Panc1 (cell line): ENCODE data around the gene NELL2.

Experiments used
- CTCF ChIP-seq: fragments of 450-650 bp; IDR thresholded peaks from 2 replicates; pipeline ENCODE4 v1.5.1; 2017; ENCODE audit warnings: mild to moderate bottlenecking
- POLR2AphosphoS5 ChIP-seq: IDR thresholded peaks from 2 replicates; pipeline ENCODE4 v1.6.1; 2012; ENCODE audit warnings: mild to moderate bottlenecking, low read depth, low read length, moderate library complexity
- SIN3A ChIP-seq: IDR thresholded peaks from 2 replicates; pipeline ENCODE4 v1.6.1; 2012; ENCODE audit warnings: low read depth, mild to moderate bottlenecking, low read length, moderate library complexity, borderline replicate concordance; ENCODE audit not compliant: insufficient read depth
- TCF7L2 ChIP-seq: IDR thresholded peaks from 2 replicates; pipeline ENCODE4 v1.6.1; 2011; ENCODE audit warnings: mild to moderate bottlenecking, low read depth, low read length, inconsistent platforms
- TF ChIP-seq, protein P1 (sequence below), 2 experiments: IDR thresholded peaks; 2 replicates each; pipeline ENCODE4 v1.6.1; 2011 to 2012; ENCODE audit warnings: low read depth in 2 of 2, control low read depth in 1 of 2, low read length in 1 of 2, mild to moderate bottlenecking in 1 of 2, moderate library complexity in 1 of 2; ENCODE audit not compliant: insufficient read depth in 1 of 2

DNA sequence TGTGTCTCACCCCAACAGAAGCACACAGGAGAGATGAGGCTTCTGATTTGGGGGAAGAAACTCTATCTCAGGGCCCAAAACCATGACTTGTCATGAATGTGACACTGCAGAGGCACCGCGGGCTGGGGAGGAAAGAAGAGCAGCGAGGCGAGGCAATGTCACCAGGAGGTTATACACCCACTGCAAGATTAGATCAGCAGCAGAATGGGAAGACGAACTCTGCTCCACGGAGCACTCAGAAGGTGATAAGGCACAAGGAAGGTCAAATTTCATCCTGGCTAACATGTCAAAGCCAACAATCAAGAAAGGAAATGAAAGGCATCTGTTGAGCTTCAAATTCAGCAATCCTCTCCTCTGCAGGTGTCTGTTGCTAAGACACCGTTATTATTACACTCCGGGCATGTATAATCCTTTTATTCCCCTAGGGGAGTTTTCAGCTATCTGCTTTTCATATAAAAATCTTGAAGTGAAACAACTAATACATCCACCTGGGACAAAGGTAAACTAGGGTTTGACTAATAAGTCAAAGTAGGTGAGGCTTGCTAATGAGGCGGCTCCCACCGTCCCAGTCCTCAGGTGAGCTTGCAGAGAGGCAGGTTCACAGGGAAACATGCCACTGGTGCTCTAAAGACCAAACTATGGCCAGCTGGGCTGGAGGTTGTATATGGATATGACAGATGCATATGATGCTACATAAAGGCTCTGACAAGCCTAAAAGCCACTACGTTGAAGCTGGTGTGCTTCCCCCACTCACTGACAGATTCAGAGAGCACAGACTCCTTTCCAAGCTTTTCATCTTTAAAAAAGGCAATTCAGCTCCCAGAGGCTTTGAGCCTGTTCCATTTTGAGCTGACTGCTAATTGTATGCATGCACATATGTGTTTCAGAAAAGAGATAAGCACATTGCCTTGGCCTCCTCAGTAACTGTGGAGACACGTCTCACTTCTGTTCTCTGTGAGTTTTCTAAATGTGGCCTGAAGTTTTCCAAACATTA, 221.2 kb downstream of the NELL2 start:
- no peak for TF ChIP-seq POLR2AphosphoS5
- no peak for TF ChIP-seq CTCF
- TF ChIP-seq, protein P1, sequence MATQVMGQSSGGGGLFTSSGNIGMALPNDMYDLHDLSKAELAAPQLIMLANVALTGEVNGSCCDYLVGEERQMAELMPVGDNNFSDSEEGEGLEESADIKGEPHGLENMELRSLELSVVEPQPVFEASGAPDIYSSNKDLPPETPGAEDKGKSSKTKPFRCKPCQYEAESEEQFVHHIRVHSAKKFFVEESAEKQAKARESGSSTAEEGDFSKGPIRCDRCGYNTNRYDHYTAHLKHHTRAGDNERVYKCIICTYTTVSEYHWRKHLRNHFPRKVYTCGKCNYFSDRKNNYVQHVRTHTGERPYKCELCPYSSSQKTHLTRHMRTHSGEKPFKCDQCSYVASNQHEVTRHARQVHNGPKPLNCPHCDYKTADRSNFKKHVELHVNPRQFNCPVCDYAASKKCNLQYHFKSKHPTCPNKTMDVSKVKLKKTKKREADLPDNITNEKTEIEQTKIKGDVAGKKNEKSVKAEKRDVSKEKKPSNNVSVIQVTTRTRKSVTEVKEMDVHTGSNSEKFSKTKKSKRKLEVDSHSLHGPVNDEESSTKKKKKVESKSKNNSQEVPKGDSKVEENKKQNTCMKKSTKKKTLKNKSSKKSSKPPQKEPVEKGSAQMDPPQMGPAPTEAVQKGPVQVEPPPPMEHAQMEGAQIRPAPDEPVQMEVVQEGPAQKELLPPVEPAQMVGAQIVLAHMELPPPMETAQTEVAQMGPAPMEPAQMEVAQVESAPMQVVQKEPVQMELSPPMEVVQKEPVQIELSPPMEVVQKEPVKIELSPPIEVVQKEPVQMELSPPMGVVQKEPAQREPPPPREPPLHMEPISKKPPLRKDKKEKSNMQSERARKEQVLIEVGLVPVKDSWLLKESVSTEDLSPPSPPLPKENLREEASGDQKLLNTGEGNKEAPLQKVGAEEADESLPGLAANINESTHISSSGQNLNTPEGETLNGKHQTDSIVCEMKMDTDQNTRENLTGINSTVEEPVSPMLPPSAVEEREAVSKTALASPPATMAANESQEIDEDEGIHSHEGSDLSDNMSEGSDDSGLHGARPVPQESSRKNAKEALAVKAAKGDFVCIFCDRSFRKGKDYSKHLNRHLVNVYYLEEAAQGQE (IDR thresholded peaks at IDR 0.05; ENCODE audit: insufficient read depth in 1 of 2, low read depth in 2 of 2, low read length in 1 of 2) = no peak
- TF ChIP-seq TCF7L2 = no peak
- TF ChIP-seq SIN3A = no peak
